K562 (cell line): ENCODE results near the gene CEND1. TPM values are rescaled to one million over a fixed set of nuclear protein-coding genes. Genes with fewer than 3 reads are reported as not detected.

ENCODE experiments used
- BCOR ChIP-seq: fragments of 450-650 bp; IDR thresholded peaks from 2 replicates; pipeline ENCODE4 v1.6.1; 2016
- CBX5 ChIP-seq: IDR thresholded peaks from 2 replicates; pipeline ENCODE4 v1.6.1; 2014; ENCODE audit warnings: low read depth, borderline replicate concordance
- CC2D1A ChIP-seq: fragments of 450-650 bp; IDR thresholded peaks from 2 replicates; pipeline ENCODE4 v1.6.1; 2017; ENCODE audit warnings: mild to moderate bottlenecking
- CHD1 ChIP-seq: fragments of 200-600 bp; sonication (generic); IDR thresholded peaks from one replicate; pipeline ENCODE4 v1.6.1; 2012; ENCODE audit warnings: mild to moderate bottlenecking, moderate library complexity, low read length, inconsistent platforms
- FOSL1 ChIP-seq: fragments of 200-800 bp; sonication (Bioruptor generic); conservative IDR thresholded peaks from 2 replicates; pipeline ENCODE4 v1.6.1; 2016; ENCODE audit warnings: missing genetic modification characterization, missing compliant biosample characterization
- HOMEZ ChIP-seq: fragments of 250-450 bp; sonication (Bioruptor Pico); IDR thresholded peaks from 2 replicates; pipeline ENCODE4 v1.4.0; 2020; ENCODE audit warnings: mild to moderate bottlenecking, moderate library complexity
- PCBP1 ChIP-seq: fragments of 200-400 bp; formaldehyde crosslinking; IDR thresholded peaks from 2 replicates; pipeline ENCODE4 v1.6.1; 2018; ENCODE audit warnings: mild to moderate bottlenecking, low read depth, low read length; ENCODE audit not compliant: poor library complexity, severe bottlenecking
- SMAD4 ChIP-seq: fragments of 250-450 bp; sonication (Bioruptor Pico); conservative IDR thresholded peaks from 2 replicates; pipeline ENCODE4 v1.8.0; 2021; ENCODE audit warnings: inconsistent platforms, mild to moderate bottlenecking, moderate library complexity
- SPI1 ChIP-seq: IDR thresholded peaks from 2 replicates; pipeline ENCODE4 v1.6.1; 2011; ENCODE audit warnings: low read depth, low read length, control low read depth, borderline replicate concordance
- YY1 ChIP-seq, 3 experiments: IDR thresholded peaks; 2 replicates each; pipeline ENCODE4 v1.6.1; 2011; ENCODE audit warnings: low read length in 2 of 3, mild to moderate bottlenecking in 2 of 3, moderate library complexity in 2 of 3, borderline replicate concordance in 1 of 3, control low read depth in 1 of 3, low read depth in 1 of 3; ENCODE audit not compliant: insufficient read depth in 3 of 3, insufficient replicate concordance in 2 of 3, control insufficient read depth in 1 of 3, insufficient read length in 1 of 3; ENCODE audit errors: extremely low read depth in 1 of 3
- ZNF224 ChIP-seq: sonication (generic); formaldehyde crosslinking; IDR thresholded peaks from 2 replicates; pipeline ENCODE4 v1.8.0; 2022; ENCODE audit warnings: mild to moderate bottlenecking, missing genetic modification reagents
- polyA plus RNA-seq, 8 experiments: library from polyadenylated mRNA; depleted of rRNA in 4 of 8; stranded (reverse) in 5 of 8; unstranded in 3 of 8; fragments of >200 nt; fragmentation: Nextera tagmentation in 2 of 8; fragmentation: Illumina TruSeq in 1 of 8; extraction: Ambion mirVana in 2 of 8; extraction: Trizol in 1 of 8; gene quantifications; 2 replicates each; pipeline versions ENCODE4 v1.2.1 to v1.2.3, GENCODE V29; 2011 to 2014; ENCODE audit warnings: inconsistent platforms in 1 of 8, missing spikeins in 1 of 8
- total RNA-seq, 7 experiments: library from RNA; depleted of rRNA in 6 of 7; stranded (reverse); fragments of >200 nt in 6 of 7; fragmentation: Illumina TruSeq in 2 of 7; extraction: Trizol in 2 of 7; gene quantifications; 2 replicates each; pipeline versions ENCODE4 v1.2.1 to v1.2.3, GENCODE V29; 2011 to 2021; ENCODE audit warnings: low replicate concordance in 1 of 7
- TF ChIP-seq, protein P1 (sequence below), 2 experiments: fragments of 450-650 bp; IDR thresholded peaks; 2 replicates each; pipeline ENCODE4 v1.6.1; 2016; ENCODE audit warnings: mild to moderate bottlenecking in 2 of 2, borderline replicate concordance in 1 of 2, low read depth in 1 of 2, moderate library complexity in 1 of 2
- TF ChIP-seq, protein P2 (sequence below), 2 experiments: fragments of 150-350 bp in 1 of 2; IDR thresholded peaks; 2 replicates each; pipeline ENCODE4 v1.6.1; 2012 to 2016; ENCODE audit warnings: low read depth in 2 of 2, low read length in 2 of 2, mild to moderate bottlenecking in 1 of 2, moderate library complexity in 1 of 2

The CEND1 gene
- total and polyA plus RNA-seq, 9 of the 15 experiments (the other 6 are each of a cell fraction or from before 2014, with no cell fraction given), result 0.13 to 0.18 (median 0.16) TPM; not detected in 6

GRCh38 chr11:810040-810567 lies 20.2 kb upstream of the CEND1 start (continued):
- TF ChIP-seq, protein P1, sequence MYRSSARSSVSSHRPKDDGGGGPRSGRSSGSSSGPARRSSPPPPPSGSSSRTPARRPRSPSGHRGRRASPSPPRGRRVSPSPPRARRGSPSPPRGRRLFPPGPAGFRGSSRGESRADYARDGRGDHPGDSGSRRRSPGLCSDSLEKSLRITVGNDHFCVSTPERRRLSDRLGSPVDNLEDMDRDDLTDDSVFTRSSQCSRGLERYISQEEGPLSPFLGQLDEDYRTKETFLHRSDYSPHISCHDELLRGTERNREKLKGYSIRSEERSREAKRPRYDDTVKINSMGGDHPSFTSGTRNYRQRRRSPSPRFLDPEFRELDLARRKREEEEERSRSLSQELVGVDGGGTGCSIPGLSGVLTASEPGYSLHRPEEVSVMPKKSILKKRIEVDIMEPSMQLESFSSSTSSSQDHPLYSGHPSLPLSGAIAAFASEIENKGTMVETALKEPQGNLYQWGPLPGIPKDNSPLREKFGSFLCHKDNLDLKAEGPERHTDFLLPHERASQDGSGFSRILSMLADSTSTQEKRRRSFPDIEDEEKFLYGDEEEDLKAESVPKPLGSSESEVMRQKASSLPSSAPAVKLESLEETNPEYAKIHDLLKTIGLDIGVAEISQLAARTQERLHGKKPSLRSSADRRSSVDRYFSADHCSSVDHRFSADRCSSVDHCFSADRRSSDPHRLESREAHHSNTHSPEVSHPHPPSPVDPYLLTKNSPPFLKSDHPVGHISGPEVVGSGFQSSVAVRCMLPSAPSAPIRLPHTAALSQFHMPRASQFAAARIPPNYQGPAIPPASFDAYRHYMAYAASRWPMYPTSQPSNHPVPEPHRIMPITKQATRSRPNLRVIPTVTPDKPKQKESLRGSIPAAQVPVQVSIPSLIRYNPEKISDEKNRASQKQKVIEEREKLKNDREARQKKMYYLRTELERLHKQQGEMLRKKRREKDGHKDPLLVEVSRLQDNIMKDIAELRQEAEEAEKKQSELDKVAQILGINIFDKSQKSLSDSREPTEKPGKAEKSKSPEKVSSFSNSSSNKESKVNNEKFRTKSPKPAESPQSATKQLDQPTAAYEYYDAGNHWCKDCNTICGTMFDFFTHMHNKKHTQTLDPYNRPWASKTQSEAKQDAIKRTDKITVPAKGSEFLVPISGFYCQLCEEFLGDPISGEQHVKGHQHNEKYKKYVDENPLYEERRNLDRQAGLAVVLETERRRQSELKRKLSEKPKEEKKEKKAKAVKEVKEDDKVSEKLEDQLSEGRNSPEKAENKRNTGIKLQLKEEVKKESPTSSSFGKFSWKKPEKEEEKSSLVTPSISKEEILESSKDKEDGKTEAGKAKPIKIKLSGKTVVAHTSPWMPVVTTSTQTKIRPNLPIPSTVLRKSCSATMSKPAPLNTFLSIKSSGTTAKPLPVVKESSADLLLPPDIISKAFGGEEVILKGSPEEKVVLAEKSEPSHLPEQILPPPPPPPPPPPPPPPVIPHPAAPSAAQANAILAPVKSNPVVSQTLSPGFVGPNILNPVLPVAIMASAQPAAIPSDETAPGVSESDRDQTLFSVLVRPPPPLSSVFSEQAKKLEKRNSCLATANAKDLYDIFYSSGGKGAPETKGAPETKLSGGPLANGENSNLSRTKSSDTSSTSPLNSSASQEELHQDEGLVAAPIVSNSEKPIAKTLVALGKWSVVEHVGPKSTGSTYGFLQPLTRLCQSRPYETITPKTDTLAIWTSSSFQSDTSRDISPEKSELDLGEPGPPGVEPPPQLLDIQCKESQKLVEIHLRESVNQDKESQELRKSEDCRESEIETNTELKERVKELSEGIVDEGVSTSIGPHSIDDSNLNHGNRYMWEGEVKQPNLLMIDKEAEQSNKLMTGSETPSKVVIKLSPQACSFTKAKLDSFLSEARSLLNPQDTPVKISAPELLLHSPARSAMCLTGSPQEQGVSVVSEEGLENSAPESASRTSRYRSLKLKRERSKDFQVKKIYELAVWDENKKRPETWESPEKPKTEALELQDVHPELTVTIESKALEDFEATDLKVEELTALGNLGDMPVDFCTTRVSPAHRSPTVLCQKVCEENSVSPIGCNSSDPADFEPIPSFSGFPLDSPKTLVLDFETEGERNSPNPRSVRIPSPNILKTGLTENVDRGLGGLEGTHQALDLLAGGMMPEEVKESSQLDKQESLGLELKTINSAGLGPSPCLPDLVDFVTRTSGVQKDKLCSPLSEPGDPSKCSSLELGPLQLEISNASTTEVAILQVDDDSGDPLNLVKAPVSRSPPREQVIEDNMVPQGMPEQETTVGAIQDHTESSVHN (IDR thresholded peaks at IDR 0.05; ENCODE audit: borderline replicate concordance in 1 of 2, low read depth in 1 of 2), result no peak
- no peak for TF ChIP-seq ZNF224 (CRISPR knock-in tag)
- TF ChIP-seq, protein P2, sequence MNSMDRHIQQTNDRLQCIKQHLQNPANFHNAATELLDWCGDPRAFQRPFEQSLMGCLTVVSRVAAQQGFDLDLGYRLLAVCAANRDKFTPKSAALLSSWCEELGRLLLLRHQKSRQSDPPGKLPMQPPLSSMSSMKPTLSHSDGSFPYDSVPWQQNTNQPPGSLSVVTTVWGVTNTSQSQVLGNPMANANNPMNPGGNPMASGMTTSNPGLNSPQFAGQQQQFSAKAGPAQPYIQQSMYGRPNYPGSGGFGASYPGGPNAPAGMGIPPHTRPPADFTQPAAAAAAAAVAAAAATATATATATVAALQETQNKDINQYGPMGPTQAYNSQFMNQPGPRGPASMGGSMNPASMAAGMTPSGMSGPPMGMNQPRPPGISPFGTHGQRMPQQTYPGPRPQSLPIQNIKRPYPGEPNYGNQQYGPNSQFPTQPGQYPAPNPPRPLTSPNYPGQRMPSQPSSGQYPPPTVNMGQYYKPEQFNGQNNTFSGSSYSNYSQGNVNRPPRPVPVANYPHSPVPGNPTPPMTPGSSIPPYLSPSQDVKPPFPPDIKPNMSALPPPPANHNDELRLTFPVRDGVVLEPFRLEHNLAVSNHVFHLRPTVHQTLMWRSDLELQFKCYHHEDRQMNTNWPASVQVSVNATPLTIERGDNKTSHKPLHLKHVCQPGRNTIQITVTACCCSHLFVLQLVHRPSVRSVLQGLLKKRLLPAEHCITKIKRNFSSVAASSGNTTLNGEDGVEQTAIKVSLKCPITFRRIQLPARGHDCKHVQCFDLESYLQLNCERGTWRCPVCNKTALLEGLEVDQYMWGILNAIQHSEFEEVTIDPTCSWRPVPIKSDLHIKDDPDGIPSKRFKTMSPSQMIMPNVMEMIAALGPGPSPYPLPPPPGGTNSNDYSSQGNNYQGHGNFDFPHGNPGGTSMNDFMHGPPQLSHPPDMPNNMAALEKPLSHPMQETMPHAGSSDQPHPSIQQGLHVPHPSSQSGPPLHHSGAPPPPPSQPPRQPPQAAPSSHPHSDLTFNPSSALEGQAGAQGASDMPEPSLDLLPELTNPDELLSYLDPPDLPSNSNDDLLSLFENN (IDR thresholded peaks at IDR 0.05; ENCODE audit: low read depth in 2 of 2, low read length in 2 of 2), result no peak
- no peak for TF ChIP-seq CC2D1A
- TF ChIP-seq CHD1, result peak; percentile 94
- no peak for TF ChIP-seq YY1 (IDR thresholded peaks at IDR 0.05; ENCODE audit: borderline replicate concordance in 1 of 3, control insufficient read depth in 1 of 3, extremely low read depth in 1 of 3, insufficient read depth in 3 of 3, insufficient read length in 1 of 3, insufficient replicate concordance in 2 of 3, low read depth in 1 of 3, low read length in 2 of 3)
- no peak for TF ChIP-seq CBX5
- TF ChIP-seq FOSL1 (tag), result no peak; the same call in 1 of the 2 replicates
- no peak for TF ChIP-seq BCOR
- no peak for TF ChIP-seq SPI1
- TF ChIP-seq PCBP1, result peak; percentile 16
- no peak for TF ChIP-seq HOMEZ (CRISPR knock-in tag)
- TF ChIP-seq SMAD4, result peak; percentile 63; the same call in 1 of the 2 replicates
